ENCODE data around the gene KLK14. TPM values are rescaled to one million over a fixed set of nuclear protein-coding genes. Genes with fewer than 3 reads are reported as not detected.
A peak's percentile ranks its signal among the peaks of the same experiment; 100 is the strongest.

The KLK14 gene
- total RNA-seq, 4 donors from 2014 or later, result 0.82 TPM; not detected in 3

- peaks cover 0 to 5% (median 2%) of the 10 kb centered on the region in 4 donors for H3K4me1 ChIP-seq
- H3K36me3 ChIP-seq, result no peaks in the 10 kb centered on the region
- H3K27me3 ChIP-seq, result peaks cover 43% of the 10 kb centered on the region
- DNase-seq, result no peak
- H3K9me3 ChIP-seq, result no peaks in the 10 kb centered on the region
- in situ Hi-C loops (cut with MboI; ENCODE audit: low pct_ligation_motif_present in 1 of 4, low pct_unique_long_range_greater_than_20kb in 1 of 4, low sequenced_read_pairs in 3 of 4), result no loop called here
- no peak within 1 kb of the TSS for H3K27ac ChIP-seq
- peak within 1 kb of the TSS in 1 of 4 donors; percentile 28 for H3K4me3 ChIP-seq
- 32 to 81% methylated on average over 5 to 19 of the region's 38 CpGs for WGBS, 2 donors (ENCODE audit: low coverage in 1 of 2)
- no peak for TF ChIP-seq POLR2A (IDR thresholded peaks at IDR 0.05)
- no peak for TF ChIP-seq EP300 (IDR thresholded peaks at IDR 0.05; ENCODE audit: low read depth)
- TF ChIP-seq POLR2AphosphoS5 (IDR thresholded peaks at IDR 0.05), result no peak
- TF ChIP-seq, protein P1, sequence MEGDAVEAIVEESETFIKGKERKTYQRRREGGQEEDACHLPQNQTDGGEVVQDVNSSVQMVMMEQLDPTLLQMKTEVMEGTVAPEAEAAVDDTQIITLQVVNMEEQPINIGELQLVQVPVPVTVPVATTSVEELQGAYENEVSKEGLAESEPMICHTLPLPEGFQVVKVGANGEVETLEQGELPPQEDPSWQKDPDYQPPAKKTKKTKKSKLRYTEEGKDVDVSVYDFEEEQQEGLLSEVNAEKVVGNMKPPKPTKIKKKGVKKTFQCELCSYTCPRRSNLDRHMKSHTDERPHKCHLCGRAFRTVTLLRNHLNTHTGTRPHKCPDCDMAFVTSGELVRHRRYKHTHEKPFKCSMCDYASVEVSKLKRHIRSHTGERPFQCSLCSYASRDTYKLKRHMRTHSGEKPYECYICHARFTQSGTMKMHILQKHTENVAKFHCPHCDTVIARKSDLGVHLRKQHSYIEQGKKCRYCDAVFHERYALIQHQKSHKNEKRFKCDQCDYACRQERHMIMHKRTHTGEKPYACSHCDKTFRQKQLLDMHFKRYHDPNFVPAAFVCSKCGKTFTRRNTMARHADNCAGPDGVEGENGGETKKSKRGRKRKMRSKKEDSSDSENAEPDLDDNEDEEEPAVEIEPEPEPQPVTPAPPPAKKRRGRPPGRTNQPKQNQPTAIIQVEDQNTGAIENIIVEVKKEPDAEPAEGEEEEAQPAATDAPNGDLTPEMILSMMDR (IDR thresholded peaks at IDR 0.05), result no peak
- intact Hi-C loops (cut with DNase I; ENCODE audit: low total_unique reads), result no loop called here
Measured at GRCh38 chr19:51064534-51065220, 18.0 kb downstream of the KLK14 start, which contains the start of gene KLK13. Gene KLK13, minus strand, starts transcription at chr19:51065092. Its CDS starts 25 bp downstream, at chr19:51065067.

GRCh38 chr19:51063664-51064063 lies 19.0 kb downstream of the KLK14 start:
- intact Hi-C loops (cut with DNase I; ENCODE audit: low total_unique reads), result no loop called here
- Histone ChIP-seq H3K9me3 (no peaks in the 10 kb centered on the region), H3K27me3 (peaks cover 43% of the 10 kb centered on the region), H3K4me1 (peaks cover 0 to 5% (median 2%) of the 10 kb centered on the region in 4 donors), H3K27ac (no peak overlapping the region), H3K4me3 (no peak overlapping the region), H3K36me3 (no peaks in the 10 kb centered on the region)
- no peak for DNase-seq
- 66% methylated on average over 7 of the region's 7 CpGs; no CpG with 5 or more reads in 1 of the 2 donors for WGBS, 2 donors (ENCODE audit: low coverage in 1 of 2)
- in situ Hi-C loops (cut with MboI; ENCODE audit: low pct_ligation_motif_present in 1 of 4, low pct_unique_long_range_greater_than_20kb in 1 of 4, low sequenced_read_pairs in 3 of 4), result no loop called here
- TF ChIP-seq POLR2A (IDR thresholded peaks at IDR 0.05), result no peak
- no peak for TF ChIP-seq EP300 (IDR thresholded peaks at IDR 0.05; ENCODE audit: low read depth)
- TF ChIP-seq, protein P1 (IDR thresholded peaks at IDR 0.05), result no peak
- no peak for TF ChIP-seq POLR2AphosphoS5 (IDR thresholded peaks at IDR 0.05)

DNA sequence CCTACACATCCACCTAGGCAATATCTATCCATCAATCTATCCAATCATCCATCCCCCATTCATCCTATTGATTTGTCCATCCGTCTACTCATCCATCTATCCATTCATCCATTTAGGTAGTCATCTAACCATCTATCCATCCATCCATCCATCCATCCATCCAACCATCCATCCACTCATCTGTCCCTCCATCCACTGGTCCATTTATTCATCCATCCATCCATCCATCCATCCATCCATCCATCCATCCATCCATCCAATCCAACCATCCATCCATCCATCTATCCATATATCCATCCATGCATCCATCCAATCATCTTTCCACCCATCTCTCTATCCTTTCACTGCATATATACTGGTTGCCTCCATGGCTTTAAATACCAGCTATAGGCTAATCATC lies 21.7 kb downstream of the KLK14 start:
- in situ Hi-C loops (cut with MboI; ENCODE audit: low pct_ligation_motif_present in 1 of 4, low pct_unique_long_range_greater_than_20kb in 1 of 4, low sequenced_read_pairs in 3 of 4), result no loop called here
- peaks cover 36% of the 10 kb centered on the region for H3K27me3 ChIP-seq
- DNase-seq, result no peak
- H3K4me3 ChIP-seq, result no peak overlapping the region
- H3K4me1 ChIP-seq, result peaks cover 0 to 5% (median 2%) of the 10 kb centered on the region in 4 donors
- intact Hi-C loops (cut with DNase I; ENCODE audit: low total_unique reads), result no loop called here
- no peak for TF ChIP-seq POLR2A (IDR thresholded peaks at IDR 0.05)
- no peak for TF ChIP-seq POLR2AphosphoS5 (IDR thresholded peaks at IDR 0.05)
- TF ChIP-seq, protein P1 (IDR thresholded peaks at IDR 0.05), result no peak
- TF ChIP-seq EP300 (IDR thresholded peaks at IDR 0.05; ENCODE audit: low read depth), result no peak
- no peaks in the 10 kb centered on the region for H3K36me3 ChIP-seq
- 0% methylated on average over 1 of the region's 1 CpG for WGBS, 2 donors (ENCODE audit: low coverage in 1 of 2)
- no peaks in the 10 kb centered on the region for H3K9me3 ChIP-seq
- no peak overlapping the region for H3K27ac ChIP-seq

DNA sequence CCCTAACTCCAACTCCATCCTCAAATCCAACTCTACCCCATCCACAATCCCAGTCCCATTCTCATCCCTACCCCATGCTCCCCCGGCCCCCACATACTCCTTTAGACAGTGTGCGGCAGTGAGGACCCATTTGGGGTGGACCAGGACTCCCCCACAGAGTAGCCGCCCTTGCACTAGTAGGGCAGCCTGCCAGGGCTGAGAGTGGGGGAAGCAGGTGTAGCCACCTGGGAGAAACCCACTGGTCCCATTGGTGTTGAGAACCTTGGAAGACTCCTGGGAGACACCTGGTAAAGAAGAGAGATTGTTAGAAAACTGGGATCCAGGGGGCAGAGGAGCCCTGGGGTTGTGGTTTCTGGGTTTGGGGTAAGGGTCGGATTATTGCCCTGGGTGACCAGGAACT lies 22.4 kb downstream of the KLK14 start:
- peaks cover 0 to 5% (median 2%) of the 10 kb centered on the region in 4 donors for H3K4me1 ChIP-seq
- no peak overlapping the region for H3K27ac ChIP-seq
- H3K9me3 ChIP-seq, result no peaks in the 10 kb centered on the region
- no peak for DNase-seq
- in situ Hi-C loops (cut with MboI; ENCODE audit: low pct_ligation_motif_present in 1 of 4, low pct_unique_long_range_greater_than_20kb in 1 of 4, low sequenced_read_pairs in 3 of 4), result no loop called here
- TF ChIP-seq POLR2A (IDR thresholded peaks at IDR 0.05) (no peak), EP300 (IDR thresholded peaks at IDR 0.05; ENCODE audit: low read depth) (no peak)
- TF ChIP-seq, protein P1 (IDR thresholded peaks at IDR 0.05), result no peak
- 33 to 64% methylated on average over 1 to 4 of the region's 4 CpGs for WGBS, 2 donors (ENCODE audit: low coverage in 1 of 2)
- H3K4me3 ChIP-seq, result no peak overlapping the region
- no peaks in the 10 kb centered on the region for H3K36me3 ChIP-seq
- intact Hi-C loops (cut with DNase I; ENCODE audit: low total_unique reads), result no loop called here
- H3K27me3 ChIP-seq, result peaks cover 30% of the 10 kb centered on the region
